OCI-LY7 (cell line): ENCODE results near the gene PRLR. TPM values are rescaled to one million over a fixed set of nuclear protein-coding genes. Genes with fewer than 3 reads are reported as not detected.

Experiments
- BruUV-seq: library from RNA; stranded (reverse); fragments of 400-500 nt; replicated peaks from 2 replicates; lab custom pipeline; 2021; lab: Mats Ljungman, UMichigan
- CTCF ChIA-PET: fragments of 300-600 bp; sonication (Branson Sonifier 250); formaldehyde crosslinking; loops from one replicate; lab custom pipeline; 2022; ENCODE audit warnings: antibody characterized with exemption; ENCODE audit not compliant: unreplicated experiment; lab: Charles Lee
- POLR2A ChIA-PET: fragments of 300-600 bp; sonication (Branson Sonifier 250); formaldehyde crosslinking; loops from one replicate; lab custom pipeline; 2022; ENCODE audit warnings: antibody characterized with exemption; lab: Charles Lee
- DNase-seq: peaks from one replicate; pipeline ENCODE4 v3.0.0-alpha.2; 2015; ENCODE audit warnings: low spot score
- H2AFZ ChIP-seq: fragments of 200-600 bp; sonication (generic), shearing (Covaris generic); 2 replicates; pipeline ENCODE4 v1.6.1; 2014; ENCODE audit warnings: mild to moderate bottlenecking, antibody characterized with exemption, low read length, moderate library complexity
- H3K27ac ChIP-seq: fragments of 200-600 bp; sonication (generic); 2 replicates; pipeline ENCODE4 v1.5.1; 2014; ENCODE audit warnings: mixed run types, low read depth, mild to moderate bottlenecking, moderate library complexity, low read length, inconsistent platforms; ENCODE audit not compliant: poor library complexity, severe bottlenecking
- H3K36me3 ChIP-seq: fragments of 200-600 bp; sonication (generic); 2 replicates; pipeline ENCODE4 v1.6.1; 2014; ENCODE audit warnings: mild to moderate bottlenecking, antibody characterized with exemption, low read length, moderate library complexity, mixed read lengths; ENCODE audit not compliant: insufficient read depth
- H3K4me1 ChIP-seq: fragments of 200-600 bp; sonication (generic); 2 replicates; pipeline ENCODE4 v1.5.1; 2014; ENCODE audit warnings: mild to moderate bottlenecking, low read length; ENCODE audit not compliant: insufficient read depth, poor library complexity, severe bottlenecking
- H3K4me2 ChIP-seq: fragments of 200-600 bp; sonication (generic); 2 replicates; pipeline ENCODE4 v1.6.1; 2014; ENCODE audit warnings: mild to moderate bottlenecking, low read length
- H3K4me3 ChIP-seq: fragments of 200-600 bp; sonication (generic); 2 replicates; pipeline ENCODE4 v1.5.1; 2014; ENCODE audit warnings: mild to moderate bottlenecking, low read depth, low read length; ENCODE audit not compliant: poor library complexity, severe bottlenecking
- H3K79me2 ChIP-seq: fragments of 200-600 bp; sonication (generic); 2 replicates; pipeline ENCODE4 v1.6.1; 2016; ENCODE audit warnings: low read depth, mild to moderate bottlenecking, low read length, moderate library complexity, mixed read lengths; ENCODE audit not compliant: insufficient read depth
- H3K9me2 ChIP-seq: fragments of 200-600 bp; sonication (generic); 2 replicates; pipeline ENCODE4 v1.6.1; 2016; ENCODE audit warnings: mild to moderate bottlenecking, low read length, mixed read lengths; ENCODE audit not compliant: insufficient read depth
- H3K9me3 ChIP-seq: fragments of 200-600 bp; sonication (generic); 2 replicates; pipeline ENCODE4 v1.6.1; 2014; ENCODE audit warnings: mild to moderate bottlenecking, mixed run types, low read length, mixed read lengths
- H4K20me1 ChIP-seq: fragments of 200-600 bp; sonication (generic); 2 replicates; pipeline ENCODE4 v1.6.1; 2014; ENCODE audit warnings: mild to moderate bottlenecking, antibody characterized with exemption, low read length, moderate library complexity, mixed read lengths; ENCODE audit not compliant: insufficient read depth
- EZH2phosphoT487 ChIP-seq: fragments of 200-600 bp; sonication (generic); IDR thresholded peaks from 2 replicates; pipeline ENCODE4 v1.6.1; 2018; ENCODE audit warnings: low read depth, borderline replicate concordance, mild to moderate bottlenecking, mixed run types, antibody characterized with exemption, low read length, moderate library complexity, mixed read lengths
- intact Hi-C: fragments of 100-400 bp; cut with micrococcal nuclease; formaldehyde crosslinking; loops from one replicate; pipeline ENCODE4 v1.10.0; 2022; ENCODE audit not compliant: unreplicated experiment
- total RNA-seq, 2 experiments: library from RNA; depleted of rRNA in 1 of 2; stranded (reverse); fragments of >200 nt in 1 of 2; shearing (Covaris generic) in 1 of 2; gene quantifications; 2 replicates each; pipeline ENCODE4 v1.2.3, GENCODE V29; 2014 to 2022
- TF ChIP-seq, protein P1 (sequence below): fragments of 200-600 bp; sonication (generic); conservative IDR thresholded peaks from 2 replicates; pipeline ENCODE4 v1.5.1; 2014; ENCODE audit warnings: mild to moderate bottlenecking, antibody characterized with exemption, low read length, moderate library complexity, mixed read lengths

PRLR gene
- total RNA-seq, 2 experiments from 2014 or later, result not detected

DNA sequence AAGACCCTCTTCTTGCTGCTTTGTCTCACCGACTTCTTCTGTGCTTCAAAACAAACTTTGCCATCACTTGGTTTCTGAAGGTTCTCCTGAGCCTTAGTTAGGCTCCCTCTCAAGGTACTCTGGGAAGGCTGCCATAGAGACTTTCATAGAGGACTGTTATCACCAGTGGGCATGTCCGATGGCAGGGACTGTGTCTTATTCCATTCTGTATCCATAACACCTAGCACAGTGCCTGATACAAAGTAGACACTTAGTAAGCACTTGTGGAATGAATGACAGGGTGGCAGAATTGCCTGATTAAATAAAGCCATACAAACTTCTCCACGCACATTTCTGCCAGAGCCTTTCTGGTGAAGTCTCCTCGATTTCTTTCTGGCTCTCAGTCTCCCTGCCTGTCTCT, 215.2 kb downstream of the PRLR start:
- Histone ChIP-seq H3K4me1 (no peaks in the 10 kb centered on the region), H3K9me3 (no peaks in the 10 kb centered on the region), H3K27ac (no peak overlapping the region), H3K4me3 (no peak overlapping the region), H2AFZ (no peak overlapping the region), H3K36me3 (no peaks in the 10 kb centered on the region), H3K4me2 (no peak overlapping the region), H3K9me2 (no peaks in the 10 kb centered on the region), H3K79me2 (no peaks in the 10 kb centered on the region), H4K20me1 (no peaks in the 10 kb centered on the region)
- no TSS peak for BruUV-seq
- no peak for TF ChIP-seq EZH2phosphoT487
- TF ChIP-seq, protein P1, sequence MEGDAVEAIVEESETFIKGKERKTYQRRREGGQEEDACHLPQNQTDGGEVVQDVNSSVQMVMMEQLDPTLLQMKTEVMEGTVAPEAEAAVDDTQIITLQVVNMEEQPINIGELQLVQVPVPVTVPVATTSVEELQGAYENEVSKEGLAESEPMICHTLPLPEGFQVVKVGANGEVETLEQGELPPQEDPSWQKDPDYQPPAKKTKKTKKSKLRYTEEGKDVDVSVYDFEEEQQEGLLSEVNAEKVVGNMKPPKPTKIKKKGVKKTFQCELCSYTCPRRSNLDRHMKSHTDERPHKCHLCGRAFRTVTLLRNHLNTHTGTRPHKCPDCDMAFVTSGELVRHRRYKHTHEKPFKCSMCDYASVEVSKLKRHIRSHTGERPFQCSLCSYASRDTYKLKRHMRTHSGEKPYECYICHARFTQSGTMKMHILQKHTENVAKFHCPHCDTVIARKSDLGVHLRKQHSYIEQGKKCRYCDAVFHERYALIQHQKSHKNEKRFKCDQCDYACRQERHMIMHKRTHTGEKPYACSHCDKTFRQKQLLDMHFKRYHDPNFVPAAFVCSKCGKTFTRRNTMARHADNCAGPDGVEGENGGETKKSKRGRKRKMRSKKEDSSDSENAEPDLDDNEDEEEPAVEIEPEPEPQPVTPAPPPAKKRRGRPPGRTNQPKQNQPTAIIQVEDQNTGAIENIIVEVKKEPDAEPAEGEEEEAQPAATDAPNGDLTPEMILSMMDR, result no peak
- POLR2A ChIA-PET, result interaction anchor here (0.5 to 1.0 kb wide), 2 partner anchors 12 to 377 kb away, joined by 3 to 4 read pairs; no protein-coding TSS in a partner anchor
- intact Hi-C loops, result no loop called here
- no peak for DNase-seq
- CTCF ChIA-PET, result no interaction called here

DNA sequence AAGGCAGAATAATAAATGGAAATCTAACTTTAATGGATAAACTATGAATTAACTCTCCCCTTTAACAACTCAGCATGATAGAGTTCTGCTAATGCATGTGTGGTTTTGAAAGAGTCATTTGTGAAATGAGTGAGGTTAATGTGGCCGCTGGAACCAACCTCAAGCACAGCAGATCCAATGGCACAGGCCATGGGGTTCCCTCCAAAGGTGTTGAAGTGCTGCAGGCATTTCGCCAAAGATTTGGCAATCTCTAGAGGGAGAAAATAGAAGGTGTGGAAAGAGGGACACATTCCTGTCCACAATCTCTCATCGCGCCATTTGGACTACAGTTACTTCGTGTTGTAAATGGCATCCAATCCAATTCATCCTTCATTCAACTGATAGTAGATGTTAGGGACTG, 217.5 kb downstream of the PRLR start:
- intact Hi-C loops, result no loop called here
- BruUV-seq, result no TSS peak
- Histone ChIP-seq H3K9me2 (no peaks in the 10 kb centered on the region), H4K20me1 (no peaks in the 10 kb centered on the region), H3K9me3 (no peaks in the 10 kb centered on the region), H3K4me1 (no peaks in the 10 kb centered on the region), H3K27ac (no peak overlapping the region), H2AFZ (no peak overlapping the region), H3K4me3 (no peak overlapping the region), H3K79me2 (no peaks in the 10 kb centered on the region), H3K36me3 (no peaks in the 10 kb centered on the region), H3K4me2 (no peak overlapping the region)
- no peak for DNase-seq
- ChIA-PET POLR2A (no interaction called here), CTCF (no interaction called here)
- no peak for TF ChIP-seq EZH2phosphoT487
- TF ChIP-seq, protein P1, result no peak

DNA sequence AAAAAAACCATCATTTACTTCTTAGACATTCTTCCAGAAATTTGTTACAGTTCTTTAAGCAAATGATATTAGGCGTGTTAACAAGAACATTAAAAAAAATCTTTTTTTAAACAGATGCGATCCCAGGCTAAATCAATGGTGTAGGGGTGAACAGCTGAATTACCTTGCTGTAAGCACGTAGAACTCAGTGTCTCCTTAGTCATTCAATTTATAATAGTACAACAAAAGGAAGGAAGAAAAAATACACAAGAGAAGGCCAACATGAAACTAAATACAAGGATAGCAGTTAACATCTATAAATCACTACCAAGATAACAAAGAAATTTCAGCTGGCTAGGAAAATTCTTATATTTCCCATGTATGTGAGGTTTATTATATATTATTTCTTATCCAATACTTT, 217.9 kb downstream of the PRLR start:
- H2AFZ ChIP-seq, result no peak overlapping the region
- no peaks in the 10 kb centered on the region for H3K79me2 ChIP-seq
- no peaks in the 10 kb centered on the region for H3K4me1 ChIP-seq
- no peak overlapping the region for H3K4me2 ChIP-seq
- intact Hi-C loops, result no loop called here
- H3K9me3 ChIP-seq, result no peaks in the 10 kb centered on the region
- TF ChIP-seq, protein P1, result no peak
- TF ChIP-seq EZH2phosphoT487, result no peak
- DNase-seq, result no peak
- CTCF ChIA-PET, result no interaction called here
- H3K4me3 ChIP-seq, result no peak overlapping the region
- H3K36me3 ChIP-seq, result no peaks in the 10 kb centered on the region
- no peak overlapping the region for H3K27ac ChIP-seq
- no TSS peak for BruUV-seq
- H4K20me1 ChIP-seq, result no peaks in the 10 kb centered on the region
- H3K9me2 ChIP-seq, result no peaks in the 10 kb centered on the region
- POLR2A ChIA-PET, result no interaction called here
